GM18861 (cell line): Measurements from ENCODE around the gene ZNF398.
"Not testable (repeated sequence)": the region's sequence is repeated elsewhere in the genome, so short reads cannot be mapped to it uniquely, and the experiment has no call there.

ENCODE experiments used
- ATAC-seq: cut with Tn5 transposase; IDR thresholded peaks from one replicate; pipeline ENCODE4 v1.9.1; 2021; ENCODE audit not compliant: unreplicated experiment

Gene ZNF398

DNA sequence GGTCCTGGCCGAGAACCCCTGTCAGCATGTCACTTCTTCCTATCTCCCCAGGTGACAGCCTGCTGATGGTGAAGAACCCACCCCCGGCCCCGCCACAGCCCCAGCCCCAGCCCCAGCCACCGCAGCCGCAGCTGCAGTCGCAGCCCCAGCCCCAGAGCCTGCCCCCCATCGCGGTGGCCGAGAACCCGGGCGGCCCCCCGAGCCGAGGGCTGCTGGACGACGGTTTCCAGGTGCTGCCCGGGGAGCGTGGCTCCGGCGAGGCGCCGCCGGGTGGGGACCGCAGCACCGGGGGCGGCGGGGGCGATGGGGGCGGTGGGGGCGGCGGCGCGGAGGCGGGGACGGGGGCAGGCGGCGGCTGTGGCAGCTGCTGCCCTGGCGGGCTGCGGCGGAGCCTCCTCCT lies 76.5 kb downstream of the ZNF398 start:
- no peak for ATAC-seq

DNA sequence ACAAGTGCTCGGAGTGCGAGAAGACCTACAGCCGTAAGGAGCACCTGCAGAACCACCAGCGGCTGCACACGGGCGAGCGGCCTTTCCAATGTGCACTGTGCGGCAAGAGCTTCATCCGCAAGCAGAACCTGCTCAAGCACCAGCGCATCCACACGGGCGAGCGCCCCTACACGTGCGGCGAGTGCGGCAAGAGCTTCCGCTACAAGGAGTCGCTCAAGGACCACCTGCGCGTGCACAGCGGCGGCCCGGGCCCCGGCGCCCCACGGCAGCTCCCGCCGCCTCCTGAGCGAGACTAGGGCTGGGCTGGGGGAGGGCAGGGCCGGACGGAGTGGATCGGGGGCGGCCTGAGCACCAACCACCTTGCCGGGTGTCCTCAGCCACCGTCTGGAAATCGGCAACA lies 77.1 kb downstream of the ZNF398 start:
- no peak for ATAC-seq

DNA sequence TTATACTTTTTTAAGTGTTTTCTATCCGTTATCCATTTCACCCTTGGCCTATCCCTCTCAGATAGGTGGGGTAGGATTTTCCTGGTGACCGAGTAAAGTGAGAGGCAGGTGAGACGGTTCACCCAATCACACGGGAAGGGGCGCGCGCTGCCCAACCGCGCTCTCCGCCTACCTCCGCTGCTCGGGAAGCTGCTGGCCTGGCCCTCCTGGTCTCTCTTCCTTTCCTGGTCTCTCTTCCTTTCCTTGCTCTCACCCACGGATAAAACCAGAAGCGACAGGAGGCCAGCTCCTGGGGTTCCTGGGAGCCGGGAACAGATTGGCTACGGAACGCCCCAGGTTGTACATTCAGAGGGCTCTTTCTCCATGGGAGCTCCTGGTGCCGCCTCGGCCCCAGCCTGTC lies 77.9 kb downstream of the ZNF398 start:
- ATAC-seq: no peak

DNA sequence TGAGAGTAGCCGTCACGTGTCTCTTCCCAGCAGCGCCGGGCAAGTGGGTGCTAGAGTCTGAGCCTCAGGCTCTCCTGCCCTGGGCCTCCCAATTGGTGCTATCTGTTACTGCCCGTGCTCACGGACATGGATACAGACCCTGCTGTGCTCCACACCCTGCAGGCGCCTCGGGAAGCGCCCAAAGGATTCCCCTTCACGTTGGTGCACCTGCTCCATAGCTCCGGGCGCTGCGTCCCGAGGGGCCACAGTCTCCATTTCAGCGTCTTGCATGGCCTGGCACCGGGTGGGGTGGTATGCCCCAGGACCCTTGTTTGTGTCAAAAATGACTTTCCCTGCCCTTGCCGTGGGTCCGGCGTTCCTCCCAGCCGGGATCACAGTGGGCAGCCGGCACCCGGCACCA lies 78.4 kb downstream of the ZNF398 start:
- ATAC-seq: no peak

DNA sequence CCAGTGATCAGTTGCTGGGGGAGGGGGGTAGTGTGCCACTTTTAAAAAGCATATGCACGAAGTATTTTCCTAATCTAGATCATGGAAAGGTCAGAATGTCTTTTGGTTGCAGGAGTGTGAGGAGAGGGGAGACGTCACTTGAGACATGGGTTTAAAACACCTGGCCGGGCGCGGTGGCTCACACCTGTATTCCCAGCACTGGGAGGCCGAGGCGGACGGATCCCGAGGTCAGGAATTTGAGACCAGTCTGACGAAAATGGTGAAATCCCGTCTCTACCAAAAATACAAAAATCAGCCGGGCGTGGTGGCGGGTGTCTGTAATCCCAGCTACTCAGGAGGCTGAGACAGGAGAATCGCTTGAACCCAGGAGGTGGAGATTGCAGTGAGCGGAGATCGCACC lies 79.1 kb downstream of the ZNF398 start:
- not testable (repeated sequence) for ATAC-seq

DNA sequence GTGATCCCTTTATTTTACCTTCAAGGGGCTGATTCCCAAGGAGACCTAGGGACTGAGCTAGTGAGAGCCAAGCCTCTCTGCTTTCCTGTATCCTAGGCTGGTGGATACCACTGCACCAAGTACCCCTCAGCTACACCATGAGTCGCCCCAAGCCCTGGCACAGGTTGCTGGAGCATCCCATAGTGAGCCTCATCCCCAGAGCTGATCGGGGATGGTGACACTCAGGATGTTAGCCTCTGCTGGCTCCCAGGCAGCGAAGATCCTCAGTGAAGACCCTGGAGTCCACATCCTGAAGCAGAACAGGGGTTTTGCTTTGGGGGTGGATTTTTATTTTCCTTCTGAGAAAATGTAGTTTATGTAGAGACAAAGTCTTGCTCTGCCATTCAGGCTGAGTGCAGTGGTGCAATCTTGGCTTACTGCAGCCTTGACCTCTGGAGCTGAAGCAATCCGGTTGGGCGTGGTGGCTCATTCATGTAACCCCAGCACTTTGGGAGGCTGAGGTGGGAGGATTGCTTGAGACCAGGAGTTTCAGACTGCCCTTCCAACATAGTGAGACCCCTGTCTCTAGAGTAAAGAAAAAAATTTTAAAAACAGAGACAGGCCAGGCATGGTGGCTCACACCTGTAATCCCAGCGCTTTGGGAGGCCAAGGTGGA lies 79.7 kb downstream of the ZNF398 start:
- ATAC-seq: no peak

DNA sequence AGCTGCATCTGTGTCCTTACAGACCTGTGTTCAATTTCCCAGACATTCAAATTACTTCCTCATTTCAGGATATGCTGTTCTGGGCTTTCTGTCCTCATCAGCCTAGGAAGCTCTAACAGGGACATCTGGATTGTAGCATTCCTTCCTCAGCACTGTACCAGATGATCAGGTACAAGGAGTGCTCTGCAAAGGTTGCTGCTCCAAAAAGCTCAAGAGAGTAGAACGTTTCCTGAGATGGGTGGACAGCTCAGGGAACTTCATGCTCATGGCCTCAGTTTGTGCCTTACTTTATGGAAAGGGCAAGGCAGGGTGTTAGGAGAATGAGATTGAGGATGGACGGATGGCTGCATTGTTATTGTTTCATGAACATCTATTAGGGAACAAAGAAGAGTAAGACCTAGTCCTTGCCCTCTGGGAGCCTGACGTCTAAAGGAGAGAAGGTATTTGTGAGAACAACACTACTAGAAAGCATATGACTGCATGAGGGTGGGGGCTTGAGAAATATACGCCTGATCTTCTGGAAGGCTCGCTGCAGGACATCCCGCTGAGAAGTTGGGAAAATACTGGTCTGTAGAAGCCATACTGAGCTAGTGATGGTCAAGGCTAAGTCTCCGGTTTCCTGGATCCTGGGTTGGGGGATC lies 81.7 kb downstream of the ZNF398 start:
- ATAC-seq: no peak

DNA sequence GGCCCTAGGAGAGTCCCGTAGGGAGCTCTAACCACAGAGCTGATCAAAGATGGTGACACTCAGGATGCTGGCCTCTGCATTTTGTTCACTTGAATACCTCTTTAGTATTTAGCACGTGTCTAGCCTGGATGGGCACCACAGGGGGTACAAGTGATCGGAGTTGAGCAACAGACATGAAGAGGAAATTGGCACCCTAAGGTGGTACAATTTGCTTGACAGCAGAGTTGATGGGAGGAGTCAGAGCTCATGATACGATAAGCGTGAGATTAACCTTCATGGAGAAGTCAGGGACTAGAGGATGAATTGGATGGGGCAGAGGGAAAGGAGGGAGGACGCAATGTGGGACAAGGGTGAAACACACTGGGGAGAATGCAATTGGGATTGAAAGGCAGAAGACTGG lies 82.3 kb downstream of the ZNF398 start:
- ATAC-seq: no peak

DNA sequence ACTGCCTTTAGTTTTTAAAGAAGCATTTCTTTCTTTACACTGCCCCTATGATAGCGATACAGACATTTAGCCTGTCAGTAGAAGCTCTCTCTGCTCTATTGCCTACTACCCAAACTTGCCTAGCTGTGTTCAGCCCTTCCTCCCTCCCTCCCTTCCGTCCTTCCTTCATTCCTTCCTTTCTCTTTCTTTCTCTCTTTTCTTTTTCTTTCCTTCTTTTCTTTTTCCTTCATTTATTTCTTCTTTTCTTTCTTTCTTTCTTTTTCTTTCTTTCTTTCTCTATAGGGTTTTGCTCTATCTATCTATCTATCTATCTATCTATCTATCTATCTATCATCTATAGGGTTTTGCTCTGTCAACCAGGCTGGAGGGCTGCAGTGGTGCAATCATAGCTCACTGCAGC lies 85.1 kb downstream of the ZNF398 start:
- ATAC-seq: no peak
